Inflammatory macrophage (primary cell): ENCODE data around the gene VDR.

Experiments used
- DNase-seq, 2 donors: peaks; one replicate each; pipeline ENCODE4 v3.0.0-alpha.2; 2020 to 2022

Gene VDR

DNA sequence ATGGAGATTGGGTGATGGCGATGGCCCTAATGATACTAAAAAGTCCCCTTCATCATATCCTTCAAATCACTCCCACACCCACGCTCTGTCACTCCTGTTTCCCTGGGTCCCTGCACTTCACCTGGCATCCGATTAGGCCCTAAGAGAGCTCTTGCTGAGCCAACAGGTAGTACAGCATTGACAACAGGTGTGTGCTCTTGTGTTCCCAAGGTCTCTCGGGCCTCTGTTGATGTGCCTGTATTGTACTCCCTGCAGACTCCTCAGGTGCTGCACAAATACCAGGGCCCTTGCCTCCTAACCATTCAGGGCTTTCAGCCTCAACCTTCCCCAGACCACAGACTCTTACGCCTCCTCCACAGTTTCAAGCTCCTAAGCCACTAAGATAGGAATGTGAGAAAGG, 25.8 kb upstream of the VDR start:
- DNase-seq, result no peak

DNA sequence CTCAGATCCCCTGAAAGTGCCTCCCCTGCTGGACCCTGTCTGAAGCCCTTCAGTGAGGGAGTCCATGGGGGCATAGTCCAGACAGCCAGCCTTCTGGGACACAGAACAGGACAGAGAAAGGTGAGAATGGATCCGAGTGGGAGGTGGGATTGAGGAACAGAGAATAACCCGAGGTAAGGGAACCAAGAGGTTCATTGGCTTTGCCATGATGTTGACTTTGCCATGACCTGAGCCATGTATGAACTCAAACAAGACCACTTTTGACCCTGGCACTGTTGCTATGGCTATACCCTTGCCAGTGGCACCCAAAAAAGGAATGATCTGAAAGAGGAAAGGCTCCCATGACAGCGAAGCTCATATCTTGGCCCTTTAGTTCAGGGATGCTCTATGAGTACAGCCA, 22.6 kb upstream of the VDR start:
- DNase-seq, result no peak

GRCh38 chr12:47921907-47922306, 17.1 kb upstream of the VDR start:
- no peak for DNase-seq

DNA sequence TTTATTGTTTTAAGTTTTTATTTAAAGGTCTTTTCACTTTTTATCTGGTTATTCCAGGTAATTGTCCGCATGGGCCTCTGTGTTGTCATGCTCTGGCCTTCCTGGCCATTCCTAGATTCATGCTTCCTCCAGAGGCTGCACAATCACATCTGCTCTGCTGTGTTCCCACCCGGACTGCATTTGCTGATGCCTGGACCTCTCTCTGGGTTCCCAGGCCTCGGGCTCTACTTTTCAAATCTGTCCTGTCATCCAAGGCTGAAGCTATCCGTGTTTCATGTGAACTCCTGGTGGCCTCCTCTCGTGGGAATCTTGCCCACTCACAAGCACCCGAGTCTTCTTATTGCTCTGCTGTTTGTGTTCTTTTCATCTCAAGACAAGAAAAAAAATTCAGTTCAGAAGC, 16.1 kb upstream of the VDR start:
- no peak for DNase-seq

DNA sequence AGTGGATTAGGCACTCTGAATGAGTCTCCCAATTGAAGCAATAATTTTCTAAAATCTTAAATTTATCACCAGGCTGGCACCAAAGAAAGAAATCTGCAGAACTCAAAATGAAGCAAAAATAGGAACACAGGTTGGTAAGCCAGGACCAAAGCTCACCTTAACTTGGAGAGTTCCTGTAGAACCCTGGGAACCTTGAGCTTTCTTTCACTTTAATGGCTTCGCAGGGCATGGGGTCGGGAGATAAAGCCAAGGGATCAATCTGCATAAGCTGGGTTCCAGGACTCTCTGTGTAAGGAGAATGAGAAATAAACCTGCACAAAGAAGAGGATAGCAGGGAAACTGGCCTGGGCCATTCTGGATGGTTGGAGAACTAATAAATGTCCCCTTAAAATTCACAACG, 8.3 kb upstream of the VDR start:
- DNase-seq, result no peak

- no peak for DNase-seq
Observed at GRCh38 chr12:47912556-47912955, 7.8 kb upstream of the VDR start.

- no peak for DNase-seq
Observed at GRCh38 chr12:47910981-47911380, 6.2 kb upstream of the VDR start.

DNA sequence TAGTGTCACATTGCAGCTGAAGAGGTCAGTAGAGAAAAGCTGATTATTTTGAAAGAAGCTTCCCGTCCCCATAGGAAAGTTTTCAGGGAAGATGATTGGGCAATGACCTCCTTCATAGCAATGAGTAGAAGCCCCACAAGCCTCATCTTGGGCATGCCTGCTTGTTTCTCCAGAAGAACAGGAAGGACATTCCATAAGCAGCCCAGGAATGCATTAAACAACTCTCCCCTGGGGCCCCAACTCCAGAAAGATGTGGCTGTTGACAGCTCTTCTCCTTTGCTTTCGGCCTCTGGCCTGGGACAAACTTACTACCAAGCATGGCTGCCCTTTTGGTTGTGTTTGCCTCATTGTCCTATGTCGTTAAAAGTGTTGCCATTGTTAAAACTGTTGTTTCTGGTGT, 5.7 kb upstream of the VDR start:
- DNase-seq, result no peak

- DNase-seq, result no peak
Observed at GRCh38 chr12:47909839-47910465, 5.2 kb upstream of the VDR start.

DNA sequence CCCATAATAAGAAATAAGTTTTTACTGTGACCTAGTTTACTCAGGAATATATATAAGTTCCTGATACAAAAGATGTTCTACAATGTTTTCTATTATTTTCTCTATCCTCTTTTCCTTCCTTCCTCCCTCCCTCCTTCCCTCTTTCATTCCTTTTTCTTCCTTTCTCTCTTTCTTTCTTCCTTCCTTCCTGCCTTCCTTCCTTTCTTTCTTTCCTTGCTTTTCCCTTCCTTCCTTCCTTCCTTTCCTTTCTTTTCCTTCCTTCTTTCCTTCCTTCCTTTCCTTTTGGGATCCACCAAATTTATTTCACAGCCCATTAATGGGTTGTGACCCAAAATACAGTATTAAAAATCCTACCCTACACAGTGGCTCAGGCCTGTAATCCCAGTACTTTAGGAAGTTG, 3.9 kb upstream of the VDR start:
- DNase-seq, result no peak

GRCh38 chr12:47907851-47908454, 3.2 kb upstream of the VDR start:
- no peak for DNase-seq

DNA sequence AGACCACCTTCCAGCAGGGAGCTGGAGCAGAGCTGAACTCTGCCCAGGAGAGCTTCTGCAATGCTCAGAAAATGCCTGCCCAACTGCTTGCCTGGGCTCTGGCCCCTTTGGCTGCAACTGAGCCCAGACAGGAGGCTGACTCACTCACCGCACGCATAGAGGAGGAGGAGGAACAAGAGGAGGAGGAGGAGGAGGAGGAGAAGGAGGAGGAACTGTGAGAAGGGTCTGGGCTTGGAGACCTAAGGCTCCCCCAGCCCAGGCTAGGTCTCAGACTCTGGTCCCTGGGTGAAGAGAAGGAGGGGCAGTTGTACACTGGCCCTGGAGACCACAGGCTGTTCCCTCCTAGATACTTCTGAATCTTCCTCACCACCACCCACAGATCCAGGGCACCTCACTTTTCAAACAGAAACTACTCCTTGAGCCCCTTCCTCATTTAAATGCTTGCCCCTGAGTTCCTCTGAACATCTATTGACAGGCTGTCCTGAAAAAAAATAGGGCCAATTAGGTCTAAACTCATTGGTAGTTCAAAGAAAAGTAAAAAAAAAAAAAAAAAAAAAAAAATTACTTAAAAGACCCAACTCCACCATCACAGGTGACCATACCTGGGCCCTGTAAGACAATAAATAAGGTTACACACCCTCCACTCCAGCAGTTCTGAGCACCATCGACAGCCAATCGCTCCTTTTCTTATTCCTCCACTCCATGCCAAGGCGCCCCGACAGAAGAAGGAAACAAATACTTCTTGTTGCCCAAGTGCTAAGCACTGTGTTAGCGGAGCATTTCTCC, 674 bp downstream of the VDR start:
- peak; percentile 70 to 75 for DNase-seq

DNA sequence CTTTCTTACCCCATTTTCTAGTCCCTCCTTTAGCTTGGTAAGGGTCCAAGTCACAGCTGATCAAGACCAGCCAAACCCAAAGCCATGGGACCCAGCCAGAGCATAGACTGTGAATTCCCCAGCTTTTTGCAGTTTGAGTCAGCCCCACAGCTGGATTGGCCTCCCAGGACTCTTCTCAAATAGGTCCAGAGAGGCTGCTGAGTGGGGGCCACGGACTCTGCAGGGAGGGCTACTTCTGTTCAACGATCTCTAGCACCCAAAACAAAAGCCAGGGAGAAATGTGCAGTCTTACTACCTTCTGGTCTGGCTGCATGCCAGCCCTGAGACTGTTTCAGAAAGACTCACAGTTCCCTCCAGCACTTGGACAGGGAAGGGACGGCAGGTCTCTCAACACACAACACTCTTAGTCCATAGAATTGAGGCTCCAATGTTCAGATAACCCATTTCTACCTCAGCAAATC, 1.6 kb downstream of the VDR start:
- DNase-seq, result peak; percentile 29 to 50

DNA sequence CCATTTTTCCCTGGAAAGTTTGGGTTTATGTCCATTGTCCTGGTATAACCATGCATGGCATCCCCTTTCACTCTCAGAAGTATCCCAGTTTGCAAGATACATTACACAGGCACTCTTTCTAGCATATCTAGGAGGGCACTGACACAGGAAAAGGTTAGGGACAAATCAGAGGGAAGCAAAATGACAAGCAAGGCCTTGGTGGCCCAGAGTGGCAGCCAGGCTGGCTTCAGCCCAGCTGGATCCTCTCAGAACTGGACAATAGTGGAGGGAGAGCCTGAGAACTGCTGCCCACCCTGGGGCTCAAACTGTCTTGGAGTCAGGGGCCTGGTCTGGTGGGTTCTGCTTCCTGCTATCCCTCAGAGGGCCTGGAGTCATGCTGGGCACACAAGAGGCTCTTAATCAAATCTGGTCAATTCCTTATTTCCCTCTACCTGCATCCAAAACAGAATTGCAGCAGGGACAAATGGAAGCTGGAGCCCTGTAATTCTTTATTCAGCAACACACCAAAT, 2.6 kb downstream of the VDR start:
- DNase-seq, result no peak

GRCh38 chr12:47901718-47902093, 3.1 kb downstream of the VDR start:
- DNase-seq, result no peak

DNA sequence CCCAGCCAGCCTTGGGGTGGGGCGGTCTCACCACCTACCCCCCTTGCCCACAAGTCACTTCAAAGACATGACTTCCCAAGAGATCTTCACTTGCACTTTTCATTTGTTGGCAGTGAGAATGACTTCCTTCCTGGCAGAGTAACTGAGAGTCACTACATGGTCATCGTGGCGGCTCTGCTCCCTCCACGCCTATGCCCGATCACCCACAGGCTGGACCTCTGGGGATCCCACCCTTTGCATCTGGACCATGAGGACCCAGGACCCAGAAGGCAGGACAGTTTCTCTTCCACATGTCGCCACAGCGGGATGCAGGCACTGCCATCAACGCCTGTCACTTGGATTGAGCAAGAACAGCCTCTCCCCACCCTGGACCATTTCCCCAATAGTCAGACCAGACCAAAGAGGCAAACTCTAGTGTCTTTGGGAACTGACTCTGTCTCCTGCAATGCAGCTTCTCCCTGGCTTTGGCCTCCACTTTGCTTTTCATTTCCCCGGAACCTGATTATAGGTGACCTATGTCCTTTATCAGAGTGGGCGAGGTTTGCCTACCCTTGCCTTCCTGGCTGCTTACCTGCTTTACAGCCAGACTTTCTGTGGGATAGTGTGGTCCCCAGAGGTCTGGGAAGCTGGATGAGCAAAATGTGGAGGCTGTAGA, 3.6 kb downstream of the VDR start:
- DNase-seq, result peak; percentile 46 to 50

DNA sequence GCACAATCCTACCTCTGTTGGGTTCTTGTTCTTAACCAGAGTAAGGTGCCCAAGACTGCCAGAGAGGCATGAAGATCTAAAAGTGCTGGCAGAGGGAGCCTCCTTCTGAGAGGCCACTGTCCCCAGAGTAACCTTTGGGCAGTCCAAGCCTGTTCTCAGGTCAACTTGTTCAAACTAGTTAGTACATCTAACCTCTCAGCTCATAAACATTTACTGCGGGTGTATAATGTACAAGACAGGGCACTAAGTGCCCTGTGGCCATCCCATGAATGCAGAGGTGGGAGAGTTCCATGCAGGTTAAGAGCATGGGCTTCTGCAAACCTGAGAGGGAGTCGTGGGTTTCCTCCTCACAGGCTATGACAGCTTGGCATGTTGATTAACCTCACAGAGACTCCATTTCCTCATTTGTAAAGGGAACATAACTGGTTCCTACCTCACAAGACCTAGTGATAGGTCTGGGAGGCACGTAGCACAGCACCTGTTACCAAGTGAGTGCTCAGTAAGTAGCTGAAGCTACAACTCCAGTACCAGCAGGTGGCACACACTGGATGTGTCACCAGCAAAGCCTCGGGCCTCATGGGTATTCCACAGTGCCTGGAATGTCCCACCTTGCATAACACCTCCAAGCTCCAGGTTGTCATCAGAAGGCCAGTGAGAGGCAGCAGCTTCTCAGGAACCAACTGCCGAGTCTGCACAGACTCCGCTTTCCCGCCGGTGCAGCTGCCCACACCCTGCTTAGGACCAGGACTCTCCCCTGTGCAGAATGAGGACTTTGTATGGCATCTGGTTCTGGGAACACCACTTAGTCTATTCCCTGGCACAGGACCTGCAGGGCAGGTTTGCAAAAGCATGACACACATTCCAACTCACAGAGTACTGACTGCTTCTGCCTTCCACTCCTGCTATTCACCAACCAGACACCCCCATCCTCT, 4.4 kb downstream of the VDR start:
- peak; percentile 18 to 33 for DNase-seq

DNA sequence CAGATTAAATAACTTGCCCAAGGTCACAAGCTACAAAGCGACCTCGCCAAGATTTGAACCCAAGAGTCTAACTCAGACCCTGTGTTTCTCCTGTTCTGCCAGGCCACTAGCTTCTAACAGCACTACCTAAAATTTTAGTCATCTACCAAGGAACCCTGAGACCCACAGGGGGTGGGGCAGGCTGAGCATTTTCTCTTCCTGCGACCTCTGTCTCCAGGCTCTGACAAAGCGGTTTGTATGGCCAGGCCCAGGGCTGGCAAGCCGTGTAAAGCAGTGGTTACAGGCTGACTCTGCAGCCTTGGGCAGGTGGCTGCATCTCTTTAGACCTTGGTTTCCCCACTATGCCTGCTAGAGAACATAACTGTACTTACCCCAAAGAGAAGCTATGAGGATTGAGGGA, 5.3 kb downstream of the VDR start:
- DNase-seq, result no peak

- no peak for DNase-seq
Observed at GRCh38 chr12:47896633-47897032, 8.2 kb downstream of the VDR start.

GRCh38 chr12:47896022-47896421, 8.8 kb downstream of the VDR start:
- no peak for DNase-seq

GRCh38 chr12:47894652-47895051, 10.1 kb downstream of the VDR start:
- no peak for DNase-seq

DNA sequence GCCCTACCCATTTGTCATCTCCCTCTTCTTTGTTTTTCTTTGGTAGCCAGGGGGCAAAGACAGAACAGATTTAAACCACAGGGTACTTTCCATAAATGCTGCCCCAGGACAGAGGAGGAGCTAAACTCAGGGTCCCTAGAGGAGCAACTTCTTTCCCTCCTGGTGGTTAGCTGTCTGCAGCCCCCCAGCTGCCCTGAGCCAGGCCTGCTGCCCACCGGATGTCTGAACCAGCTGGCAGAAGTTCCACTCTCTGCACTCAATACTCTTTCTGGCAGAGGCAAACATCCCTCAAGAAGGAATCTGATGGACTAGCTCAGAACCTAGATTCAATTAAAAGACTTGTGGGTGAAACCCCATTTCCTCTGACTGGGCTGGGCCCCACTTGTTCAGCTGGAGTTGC, 10.7 kb downstream of the VDR start:
- no peak for DNase-seq
